Stimulated activated CD4-positive, alpha-beta T cell treated with anti-CD3 and anti-CD28 coated beads, Interleukin-15, amount 100 ng/mL, for 24 hours (primary cell): Measurements from ENCODE around the gene TMEM119.
"Not testable (repeated sequence)": the region's sequence is repeated elsewhere in the genome, so short reads cannot be mapped to it uniquely, and the experiment has no call there.

Experiments
- DNase-seq: peaks from one replicate; pipeline ENCODE4 v3.0.0-alpha.2; 2020

Gene TMEM119

GRCh38 chr12:108633534-108634248 is 35.8 kb upstream of the TMEM119 start, which contains the start of gene SELPLG:
SELPLG (minus strand) TSS chr12:108633894; CDS start chr12:108624307, 9,587 bp downstream.
- peak; percentile 87 for DNase-seq

- DNase-seq: no peak
Observed at GRCh38 chr12:108633081-108633533, 35.2 kb upstream of the TMEM119 start.

- not testable (repeated sequence) for DNase-seq
Observed at GRCh38 chr12:108631261-108631660, 33.4 kb upstream of the TMEM119 start.

DNA sequence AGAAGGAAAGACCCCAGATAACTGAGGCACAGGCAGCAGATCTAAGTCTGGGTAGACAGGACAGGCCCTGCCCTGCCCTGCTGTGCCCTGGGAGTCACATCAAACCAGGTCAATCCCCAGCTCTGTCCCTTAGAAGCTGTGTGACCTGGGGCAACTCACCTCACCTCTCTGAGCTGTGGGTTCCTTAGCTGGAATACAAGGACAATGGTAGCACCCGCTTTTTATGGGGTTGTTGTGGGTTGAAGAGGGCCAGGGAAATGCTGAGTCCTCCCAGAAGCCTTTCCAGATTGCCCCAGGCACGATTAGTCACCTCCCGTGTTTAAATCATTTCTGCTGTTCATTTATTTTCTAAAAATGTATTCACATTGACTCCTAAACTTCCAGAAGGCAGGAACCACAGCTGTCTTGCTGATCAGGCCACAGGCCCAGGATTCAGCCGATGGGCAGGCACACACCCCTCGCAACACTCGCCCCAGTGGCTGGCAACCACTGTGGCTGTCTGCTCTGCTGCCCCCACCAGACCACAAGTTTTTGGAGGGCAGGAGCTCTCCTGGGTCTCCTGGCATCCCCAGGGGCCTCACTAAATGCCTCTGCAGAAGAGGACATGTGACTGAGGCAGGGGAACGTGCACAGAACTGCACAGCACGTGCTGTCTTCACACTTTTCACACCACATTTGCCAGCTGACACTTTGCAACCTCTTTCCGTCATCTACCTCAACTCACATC is 32.8 kb upstream of the TMEM119 start:
- DNase-seq: peak; percentile 31

GRCh38 chr12:108629824-108630476 is 32.1 kb upstream of the TMEM119 start:
- DNase-seq: peak; percentile 71

- peak; percentile 28 for DNase-seq
Observed at GRCh38 chr12:108629151-108629550, 31.3 kb upstream of the TMEM119 start.

DNA sequence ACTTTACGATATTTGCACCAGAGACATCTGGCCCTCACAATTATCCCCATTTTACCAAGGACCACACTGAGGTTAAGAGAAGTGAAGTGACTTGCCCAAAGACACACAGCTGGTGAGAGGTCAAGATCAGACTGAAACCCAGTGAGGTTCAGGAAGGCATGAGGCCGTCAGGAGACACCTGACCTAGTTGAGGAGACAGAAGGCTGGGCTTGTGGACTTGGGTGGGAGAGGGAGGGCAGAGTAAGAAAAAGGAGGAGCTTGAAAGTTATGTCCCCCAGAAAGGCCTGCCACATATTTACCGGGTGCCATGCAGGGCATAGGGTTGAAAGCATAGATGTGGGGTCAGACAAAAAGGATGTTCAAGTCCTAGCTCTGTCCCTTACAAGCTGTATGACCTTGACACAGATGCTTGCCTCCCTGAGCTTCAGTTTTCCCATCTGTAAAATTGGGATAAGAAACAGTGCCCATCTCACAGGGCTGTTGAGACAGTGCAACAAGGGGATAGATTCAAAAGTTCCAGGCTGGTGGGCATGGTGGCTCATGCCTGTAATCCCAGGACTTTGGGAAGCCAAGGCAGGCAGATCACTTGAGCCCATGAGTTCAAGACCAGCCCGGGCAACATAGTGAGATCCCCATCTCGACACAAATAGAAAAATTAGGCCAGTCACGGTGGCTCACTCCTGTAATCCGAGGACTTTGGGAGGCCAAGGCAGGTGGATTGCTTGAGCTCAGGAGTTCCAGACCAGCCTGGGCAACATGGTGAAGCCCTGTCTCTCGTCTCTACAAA is 29.4 kb upstream of the TMEM119 start:
- no peak for DNase-seq

DNA sequence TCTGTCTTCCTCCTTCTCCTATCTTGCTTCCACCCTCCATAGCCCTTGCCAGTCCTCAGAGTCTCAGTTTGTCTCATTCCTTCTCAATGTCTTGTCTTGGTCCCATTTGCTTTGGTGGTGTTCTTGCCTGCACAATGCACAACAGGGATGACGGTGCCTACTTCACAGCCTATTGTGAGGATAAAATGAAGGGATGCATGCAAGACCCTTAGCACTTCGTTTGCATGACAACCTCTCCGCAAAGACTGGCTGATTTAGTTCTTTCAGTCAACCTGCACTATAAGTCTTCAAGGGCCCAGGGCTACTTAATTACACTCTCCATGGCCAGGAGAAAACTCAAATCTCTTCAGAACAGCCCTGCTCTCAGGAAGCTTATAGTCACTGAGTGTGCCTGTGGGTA is 27.3 kb upstream of the TMEM119 start:
- DNase-seq: no peak

GRCh38 chr12:108623577-108623976 is 25.7 kb upstream of the TMEM119 start:
- DNase-seq: no peak

DNA sequence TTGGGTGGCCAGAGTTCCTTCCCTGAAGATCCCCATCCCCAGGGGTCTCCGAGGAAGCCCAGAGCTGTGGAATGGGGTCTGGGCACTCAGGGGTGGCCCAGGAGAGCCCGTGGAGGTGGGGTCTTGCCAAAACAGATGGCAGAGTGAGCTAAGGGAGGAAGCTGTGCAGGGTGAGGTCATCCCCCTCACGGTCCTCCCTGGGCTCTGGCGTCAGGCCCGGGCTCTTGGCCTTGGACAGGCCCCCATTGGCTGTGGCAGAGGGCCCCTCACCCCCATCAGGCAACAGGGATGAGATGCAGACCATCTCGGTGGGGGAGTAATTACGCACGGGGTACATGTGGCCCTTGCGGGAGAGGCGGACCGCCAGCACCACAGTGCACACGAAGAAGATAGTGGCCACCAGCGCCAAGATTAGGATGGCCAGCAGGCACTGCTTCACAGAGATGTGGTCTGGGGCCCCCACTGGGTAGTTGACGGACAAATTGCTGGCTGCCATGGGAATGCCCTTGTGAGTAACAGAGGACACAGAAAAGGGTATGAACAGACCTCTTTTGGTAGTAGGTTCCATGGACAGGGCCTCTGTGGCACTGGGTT is 25.1 kb upstream of the TMEM119 start:
- DNase-seq: no peak

GRCh38 chr12:108622421-108622820 is 24.5 kb upstream of the TMEM119 start:
- DNase-seq: no peak

- no peak for DNase-seq
Observed at GRCh38 chr12:108621161-108621560, 23.3 kb upstream of the TMEM119 start.

GRCh38 chr12:108620236-108620879 is 22.5 kb upstream of the TMEM119 start:
- DNase-seq: no peak

GRCh38 chr12:108619369-108620160 is 21.7 kb upstream of the TMEM119 start:
- no peak for DNase-seq

GRCh38 chr12:108618953-108619274 is 21.0 kb upstream of the TMEM119 start:
- DNase-seq: not testable (repeated sequence)

GRCh38 chr12:108618079-108618952 is 20.4 kb upstream of the TMEM119 start:
- peak; percentile 83 for DNase-seq

DNA sequence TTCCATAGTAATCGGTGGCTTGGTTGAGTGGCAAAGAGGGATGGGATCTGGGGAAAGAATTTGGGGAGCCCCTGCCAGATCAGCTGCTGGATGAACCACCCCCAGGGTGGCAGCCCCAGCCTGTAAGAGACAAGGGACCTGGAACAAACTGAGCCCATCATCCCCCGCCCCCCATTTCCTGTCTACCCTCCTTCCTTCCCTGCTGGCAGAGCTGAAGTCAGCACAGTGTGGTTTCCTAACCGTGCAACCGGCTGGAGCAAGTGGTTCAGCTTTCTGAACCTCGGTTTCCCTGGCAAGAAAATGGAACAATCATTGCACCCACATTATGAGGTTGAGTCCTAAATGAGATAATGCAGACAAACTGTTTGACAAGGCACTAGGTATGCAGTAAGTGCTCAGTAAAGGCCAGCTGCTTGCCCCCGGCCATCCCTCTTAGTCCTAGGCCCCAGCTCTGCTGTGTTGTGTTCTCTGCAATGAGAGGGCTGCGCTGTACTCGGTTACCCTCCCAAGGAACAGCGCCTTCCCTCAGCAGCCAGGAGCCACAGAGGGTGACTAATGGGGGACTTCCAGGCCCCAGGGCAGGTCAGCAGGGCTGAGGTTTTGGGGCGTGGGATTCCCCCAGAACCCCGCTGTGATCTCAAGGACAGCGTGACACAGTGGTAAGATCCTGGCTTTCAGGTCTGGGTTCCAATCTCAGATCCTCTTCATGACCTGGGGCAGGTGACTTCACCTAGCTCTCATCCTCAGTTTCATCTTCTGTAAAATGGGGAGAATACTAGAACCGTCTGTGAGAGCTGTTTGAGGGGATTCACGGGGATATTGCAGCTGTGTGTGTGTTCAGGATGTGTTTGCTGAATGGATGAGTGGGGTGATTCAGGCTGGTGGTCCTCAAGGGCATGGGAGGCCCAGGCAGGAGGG is 19.3 kb upstream of the TMEM119 start:
- peak; percentile 88 for DNase-seq

GRCh38 chr12:108616359-108616758 is 18.5 kb upstream of the TMEM119 start:
- no peak for DNase-seq

GRCh38 chr12:108615918-108616317 is 18.0 kb upstream of the TMEM119 start:
- no peak for DNase-seq
